GM12878 (cell line): ENCODE data around the gene AP3M1.

ENCODE experiments used
- CHD4 ChIP-seq: fragments of 200-600 bp; sonication (generic); IDR thresholded peaks from 2 replicates; pipeline ENCODE4 v1.6.1; 2016; ENCODE audit warnings: mild to moderate bottlenecking
- CTCF ChIP-seq, 3 experiments: IDR thresholded peaks in 2 of 3; conservative IDR thresholded peaks in 1 of 3; 2 replicates each; pipeline ENCODE4 v1.5.1; 2011; ENCODE audit warnings: low read depth in 3 of 3, low read length in 3 of 3, mild to moderate bottlenecking in 3 of 3, control low read depth in 2 of 3, moderate library complexity in 2 of 3, inconsistent platforms in 1 of 3, mixed read lengths in 1 of 3; ENCODE audit not compliant: control insufficient read depth in 2 of 3, insufficient read depth in 1 of 3; ENCODE audit errors: extremely low read depth in 1 of 3
- EP300 ChIP-seq, 2 experiments: fragments of 150-350 bp in 1 of 2; IDR thresholded peaks; 2 replicates each; pipeline ENCODE4 v1.6.1; 2011 to 2012; ENCODE audit warnings: low read depth in 2 of 2, low read length in 2 of 2, borderline replicate concordance in 1 of 2, improper control_type of control experiment in 1 of 2, inconsistent platforms in 1 of 2; ENCODE audit not compliant: control insufficient read depth in 1 of 2
- HCFC1 ChIP-seq: fragments of 150-350 bp; IDR thresholded peaks from 2 replicates; pipeline ENCODE4 v1.6.1; 2014; ENCODE audit warnings: low read length
- HDGF ChIP-seq: fragments of 450-650 bp; IDR thresholded peaks from 2 replicates; pipeline ENCODE4 v1.6.1; 2016; ENCODE audit warnings: antibody characterized with exemption
- IKZF2 ChIP-seq, 2 experiments: fragments of 450-650 bp; IDR thresholded peaks; 2 replicates each; pipeline ENCODE4 v1.6.1; 2017; ENCODE audit warnings: mild to moderate bottlenecking in 2 of 2, moderate library complexity in 2 of 2
- PKNOX1 ChIP-seq: fragments of 450-650 bp; IDR thresholded peaks from 2 replicates; pipeline ENCODE4 v1.6.1; 2016; ENCODE audit warnings: mild to moderate bottlenecking
- POLR2A ChIP-seq: IDR thresholded peaks from 2 replicates; pipeline ENCODE4 v1.6.1; 2011; ENCODE audit warnings: low read depth, mild to moderate bottlenecking, low read length
- RCOR1 ChIP-seq: conservative IDR thresholded peaks from 2 replicates; pipeline ENCODE4 v1.6.1; 2012; ENCODE audit warnings: low read depth, low read length, improper control_type of control experiment
- SMAD1 ChIP-seq: fragments of 450-650 bp; IDR thresholded peaks from 2 replicates; pipeline ENCODE4 v1.6.1; 2018; ENCODE audit warnings: mild to moderate bottlenecking, low read depth; ENCODE audit not compliant: partially characterized antibody
- SMC3 ChIP-seq: IDR thresholded peaks from 2 replicates; pipeline ENCODE4 v1.6.1; 2011; ENCODE audit warnings: low read length, improper control_type of control experiment, borderline replicate concordance
- TAF1 ChIP-seq: IDR thresholded peaks from 2 replicates; pipeline ENCODE4 v1.6.1; 2011; ENCODE audit warnings: mild to moderate bottlenecking, low read depth, low read length, borderline replicate concordance
- ZNF274 ChIP-seq: IDR thresholded peaks from one replicate; pipeline ENCODE4 v1.8.0; 2011; ENCODE audit not compliant: insufficient read length, insufficient read depth

GRCh38 chr10:74092372-74092771, 58.3 kb downstream of the AP3M1 start:
- no peak for TF ChIP-seq TAF1
- no peak for TF ChIP-seq HDGF
- no peak for TF ChIP-seq CTCF (IDR thresholded peaks at IDR 0.05 in 2 of 3, conservative IDR thresholded peaks at IDR 0.05 in 1 of 3; ENCODE audit: control insufficient read depth in 2 of 3, extremely low read depth in 1 of 3, insufficient read depth in 1 of 3, low read depth in 3 of 3, low read length in 3 of 3)
- TF ChIP-seq POLR2A = no peak
- no peak for TF ChIP-seq IKZF2 (IDR thresholded peaks at IDR 0.05)
- TF ChIP-seq PKNOX1 = no peak
- no peak for TF ChIP-seq EP300 (IDR thresholded peaks at IDR 0.05; ENCODE audit: borderline replicate concordance in 1 of 2, control insufficient read depth in 1 of 2, low read depth in 2 of 2, low read length in 2 of 2)
- TF ChIP-seq ZNF274 = no peak
- no peak for TF ChIP-seq SMAD1
- no peak for TF ChIP-seq RCOR1
- no peak for TF ChIP-seq HCFC1
- no peak for TF ChIP-seq SMC3
- no peak for TF ChIP-seq CHD4
